GM12878 (cell line): Measurements from ENCODE around the gene CCL16.

Experiments
- FOXM1 ChIP-seq: IDR thresholded peaks from 2 replicates; pipeline ENCODE4 v1.6.1; 2012; ENCODE audit warnings: low read depth, mild to moderate bottlenecking, inconsistent platforms, low read length, moderate library complexity
- MYC ChIP-seq: IDR thresholded peaks from 2 replicates; pipeline ENCODE4 v1.6.1; 2011; ENCODE audit warnings: mild to moderate bottlenecking, low read length, moderate library complexity, inconsistent platforms; ENCODE audit not compliant: insufficient read depth, insufficient replicate concordance, insufficient read length, severe bottlenecking
- SP1 ChIP-seq: IDR thresholded peaks from one replicate; pipeline ENCODE4 v1.6.1; 2011; ENCODE audit warnings: low read depth, low read length
- TF ChIP-seq, protein P1 (sequence below): fragments of 150-350 bp; IDR thresholded peaks from 2 replicates; pipeline ENCODE4 v1.6.1; 2016; ENCODE audit warnings: low read depth, low read length

- no peak for TF ChIP-seq MYC
- TF ChIP-seq, protein P1, sequence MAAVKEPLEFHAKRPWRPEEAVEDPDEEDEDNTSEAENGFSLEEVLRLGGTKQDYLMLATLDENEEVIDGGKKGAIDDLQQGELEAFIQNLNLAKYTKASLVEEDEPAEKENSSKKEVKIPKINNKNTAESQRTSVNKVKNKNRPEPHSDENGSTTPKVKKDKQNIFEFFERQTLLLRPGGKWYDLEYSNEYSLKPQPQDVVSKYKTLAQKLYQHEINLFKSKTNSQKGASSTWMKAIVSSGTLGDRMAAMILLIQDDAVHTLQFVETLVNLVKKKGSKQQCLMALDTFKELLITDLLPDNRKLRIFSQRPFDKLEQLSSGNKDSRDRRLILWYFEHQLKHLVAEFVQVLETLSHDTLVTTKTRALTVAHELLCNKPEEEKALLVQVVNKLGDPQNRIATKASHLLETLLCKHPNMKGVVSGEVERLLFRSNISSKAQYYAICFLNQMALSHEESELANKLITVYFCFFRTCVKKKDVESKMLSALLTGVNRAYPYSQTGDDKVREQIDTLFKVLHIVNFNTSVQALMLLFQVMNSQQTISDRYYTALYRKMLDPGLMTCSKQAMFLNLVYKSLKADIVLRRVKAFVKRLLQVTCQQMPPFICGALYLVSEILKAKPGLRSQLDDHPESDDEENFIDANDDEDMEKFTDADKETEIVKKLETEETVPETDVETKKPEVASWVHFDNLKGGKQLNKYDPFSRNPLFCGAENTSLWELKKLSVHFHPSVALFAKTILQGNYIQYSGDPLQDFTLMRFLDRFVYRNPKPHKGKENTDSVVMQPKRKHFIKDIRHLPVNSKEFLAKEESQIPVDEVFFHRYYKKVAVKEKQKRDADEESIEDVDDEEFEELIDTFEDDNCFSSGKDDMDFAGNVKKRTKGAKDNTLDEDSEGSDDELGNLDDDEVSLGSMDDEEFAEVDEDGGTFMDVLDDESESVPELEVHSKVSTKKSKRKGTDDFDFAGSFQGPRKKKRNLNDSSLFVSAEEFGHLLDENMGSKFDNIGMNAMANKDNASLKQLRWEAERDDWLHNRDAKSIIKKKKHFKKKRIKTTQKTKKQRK: no peak
- TF ChIP-seq SP1: no peak
- TF ChIP-seq FOXM1: no peak
Measured at GRCh38 chr17:35953720-35954119, 27.6 kb downstream of the CCL16 start.
